Keratinocyte (primary cell): ENCODE data around the gene HPN.

ENCODE experiments used
- EZH2 ChIP-seq: IDR thresholded peaks from one replicate; pipeline ENCODE4 v1.6.1; 2012; ENCODE audit warnings: inconsistent platforms, mild to moderate bottlenecking, low read length, moderate library complexity
- TF ChIP-seq, protein P1 (sequence below), 3 experiments: IDR thresholded peaks in 1 of 3; conservative IDR thresholded peaks in 1 of 3; optimal IDR thresholded peaks in 1 of 3; 2 replicates in 2 of 3; 3 replicates in 1 of 3; pipeline versions ENCODE3 to v1.5.1; 2011; ENCODE audit warnings: low read length in 3 of 3, mild to moderate bottlenecking in 3 of 3, moderate library complexity in 2 of 3, control low read depth in 1 of 3, inconsistent platforms in 1 of 3; ENCODE audit not compliant: insufficient read depth in 2 of 3; ENCODE audit errors: extremely low read depth in 1 of 3

DNA sequence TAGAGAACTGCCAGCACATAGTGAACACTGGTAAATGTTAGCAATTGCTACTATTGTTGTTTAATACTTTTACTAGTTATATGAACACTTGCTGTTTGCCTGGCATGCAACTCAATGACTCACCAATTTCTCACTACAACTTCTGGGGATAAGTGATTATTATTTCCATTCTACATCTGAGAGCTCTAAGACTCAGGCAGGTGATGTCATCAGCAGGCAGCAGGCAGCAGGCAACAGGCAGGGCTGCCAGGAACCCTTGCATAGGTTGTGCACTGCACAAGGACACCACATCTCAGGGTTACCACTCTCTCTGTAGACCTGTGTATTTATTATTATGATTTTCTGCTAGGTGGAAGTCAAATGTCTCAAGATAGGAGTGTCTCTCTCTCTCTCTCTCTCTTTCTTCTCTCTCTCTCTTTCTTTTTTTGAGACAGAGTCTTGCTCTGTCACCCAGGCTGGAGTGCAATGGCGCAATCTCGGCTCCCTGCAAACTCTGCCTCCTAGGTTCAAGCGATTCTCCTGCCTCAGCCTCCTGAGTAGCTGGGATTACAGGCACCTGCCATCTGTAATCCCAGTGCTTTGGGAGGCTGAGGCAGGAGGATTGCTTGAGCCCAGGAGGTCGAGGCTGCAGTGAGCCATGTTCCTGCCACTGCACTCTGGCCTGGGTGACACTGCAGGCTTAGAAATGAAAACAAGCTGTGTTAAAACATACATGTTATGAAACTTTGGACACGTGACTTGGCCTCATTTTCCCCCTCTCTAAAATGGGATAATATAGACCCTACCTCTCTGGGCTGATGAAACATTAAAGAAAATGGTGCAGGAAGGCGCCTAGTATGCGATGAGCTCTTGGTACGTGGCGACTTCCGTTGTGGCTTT, 22.7 kb downstream of the HPN start:
- TF ChIP-seq, protein P1, sequence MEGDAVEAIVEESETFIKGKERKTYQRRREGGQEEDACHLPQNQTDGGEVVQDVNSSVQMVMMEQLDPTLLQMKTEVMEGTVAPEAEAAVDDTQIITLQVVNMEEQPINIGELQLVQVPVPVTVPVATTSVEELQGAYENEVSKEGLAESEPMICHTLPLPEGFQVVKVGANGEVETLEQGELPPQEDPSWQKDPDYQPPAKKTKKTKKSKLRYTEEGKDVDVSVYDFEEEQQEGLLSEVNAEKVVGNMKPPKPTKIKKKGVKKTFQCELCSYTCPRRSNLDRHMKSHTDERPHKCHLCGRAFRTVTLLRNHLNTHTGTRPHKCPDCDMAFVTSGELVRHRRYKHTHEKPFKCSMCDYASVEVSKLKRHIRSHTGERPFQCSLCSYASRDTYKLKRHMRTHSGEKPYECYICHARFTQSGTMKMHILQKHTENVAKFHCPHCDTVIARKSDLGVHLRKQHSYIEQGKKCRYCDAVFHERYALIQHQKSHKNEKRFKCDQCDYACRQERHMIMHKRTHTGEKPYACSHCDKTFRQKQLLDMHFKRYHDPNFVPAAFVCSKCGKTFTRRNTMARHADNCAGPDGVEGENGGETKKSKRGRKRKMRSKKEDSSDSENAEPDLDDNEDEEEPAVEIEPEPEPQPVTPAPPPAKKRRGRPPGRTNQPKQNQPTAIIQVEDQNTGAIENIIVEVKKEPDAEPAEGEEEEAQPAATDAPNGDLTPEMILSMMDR (optimal IDR thresholded peaks at IDR 0.05 in 1 of 3, IDR thresholded peaks at IDR 0.05 in 1 of 3, conservative IDR thresholded peaks at IDR 0.05 in 1 of 3; ENCODE audit: extremely low read depth in 1 of 3, insufficient read depth in 2 of 3, low read length in 3 of 3), result no peak
- no peak for TF ChIP-seq EZH2
